Prostate gland (tissue), 2 donors: ENCODE results near the gene LRP2. TPM values are rescaled to one million over a fixed set of nuclear protein-coding genes. Genes with fewer than 3 reads are reported as not detected.

ENCODE experiments used
- DNase-seq: peaks from one replicate; pipeline ENCODE4 v3.0.0-alpha.2; 2019; ENCODE audit warnings: low spot score
- H3K27ac ChIP-seq, 2 donors: fragments of 200-600 bp; sonication (generic); 2 replicates each; pipeline ENCODE4 v1.5.1; 2017 to 2019
- H3K27me3 ChIP-seq: fragments of 200-600 bp; sonication (generic); replicated peaks from 2 replicates; pipeline ENCODE4 v1.5.1; 2019; ENCODE audit not compliant: insufficient read depth
- H3K36me3 ChIP-seq, 2 donors: fragments of 200-600 bp; sonication (generic); 1 replicate in 1 of 2; 2 replicates in 1 of 2; pipeline versions ENCODE4 v1.5.1 to v1.8.1; 2017 to 2019
- H3K4me1 ChIP-seq: fragments of 200-600 bp; sonication (generic); replicated peaks from 2 replicates; pipeline ENCODE4 v1.5.1; 2019
- H3K4me3 ChIP-seq, 2 donors: fragments of 200-600 bp; sonication (generic); 2 replicates each; pipeline ENCODE4 v1.5.1; 2017 to 2019
- H3K9me3 ChIP-seq: fragments of 200-600 bp; sonication (generic); 2 replicates; pipeline ENCODE4 v1.5.1; 2017
- POLR2A ChIP-seq: fragments of 450-650 bp; IDR thresholded peaks from one replicate; pipeline ENCODE4 v1.6.1; 2016; ENCODE audit warnings: antibody characterized with exemption, mild to moderate bottlenecking
- POLR2AphosphoS5 ChIP-seq: sonication (generic); formaldehyde crosslinking; IDR thresholded peaks from one replicate; pipeline ENCODE4 v1.6.1; 2017; ENCODE audit warnings: antibody characterized with exemption
- WGBS: methylation state at CpG from one replicate; pipeline ENCODE4 v1.1.5; 2018; 5-methylcytosine and 5-hydroxymethylcytosine counted together
- intact Hi-C: fragments of 100-400 bp; cut with DNase I; formaldehyde crosslinking; loops from one replicate; pipeline ENCODE4 v1.14.2; 2022
- total RNA-seq, 2 donors: library from RNA; depleted of rRNA; stranded (reverse); fragments of >200 nt; gene quantifications; one replicate each; pipeline ENCODE4 v1.1.0, GENCODE V29; 2016
- TF ChIP-seq, protein P1 (sequence below), 4 experiments: fragments of 200-600 bp in 2 of 4; fragments of 450-650 bp in 2 of 4; sonication (generic) in 2 of 4; IDR thresholded peaks; 1 replicate in 3 of 4; 2 replicates in 1 of 4; pipeline ENCODE4 v1.5.1; 2016 to 2019; ENCODE audit warnings: antibody characterized with exemption in 4 of 4, mild to moderate bottlenecking in 2 of 4, moderate library complexity in 2 of 4

The LRP2 gene
- total RNA-seq, 2 donors from 2014 or later, result 1.6 to 9.5 TPM

DNA sequence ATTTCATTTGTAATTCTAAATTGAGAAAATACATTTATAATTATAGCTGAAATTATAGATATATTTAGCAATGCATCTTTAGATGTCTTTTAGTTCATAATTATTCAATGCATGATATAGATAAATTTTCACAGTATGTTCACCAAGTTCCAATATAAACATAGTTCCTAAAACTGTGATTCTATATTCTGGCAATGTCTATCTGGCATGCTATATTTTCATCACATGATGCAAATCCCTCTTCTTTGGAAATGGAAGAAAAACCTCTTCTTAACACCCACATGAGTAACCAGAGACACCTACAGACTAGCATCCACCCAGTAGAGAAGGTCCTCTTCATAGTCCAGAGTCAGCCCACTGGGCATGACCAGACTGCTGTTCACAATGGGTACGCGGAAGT is 157.2 kb downstream of the LRP2 start:
- DNase-seq, result no peak
- intact Hi-C loops, result no loop called here
- H3K4me1 ChIP-seq, result no peaks in the 10 kb centered on the region
- H3K27ac ChIP-seq, result no peak overlapping the region
- no peaks in the 10 kb centered on the region for H3K9me3 ChIP-seq
- WGBS, result 100% methylated on average over 2 of the region's 2 CpGs
- no peaks in the 10 kb centered on the region for H3K27me3 ChIP-seq
- H3K4me3 ChIP-seq, result no peak overlapping the region
- H3K36me3 ChIP-seq, result no peaks in the 10 kb centered on the region
- TF ChIP-seq POLR2A (no peak), POLR2AphosphoS5 (no peak)
- TF ChIP-seq, protein P1, sequence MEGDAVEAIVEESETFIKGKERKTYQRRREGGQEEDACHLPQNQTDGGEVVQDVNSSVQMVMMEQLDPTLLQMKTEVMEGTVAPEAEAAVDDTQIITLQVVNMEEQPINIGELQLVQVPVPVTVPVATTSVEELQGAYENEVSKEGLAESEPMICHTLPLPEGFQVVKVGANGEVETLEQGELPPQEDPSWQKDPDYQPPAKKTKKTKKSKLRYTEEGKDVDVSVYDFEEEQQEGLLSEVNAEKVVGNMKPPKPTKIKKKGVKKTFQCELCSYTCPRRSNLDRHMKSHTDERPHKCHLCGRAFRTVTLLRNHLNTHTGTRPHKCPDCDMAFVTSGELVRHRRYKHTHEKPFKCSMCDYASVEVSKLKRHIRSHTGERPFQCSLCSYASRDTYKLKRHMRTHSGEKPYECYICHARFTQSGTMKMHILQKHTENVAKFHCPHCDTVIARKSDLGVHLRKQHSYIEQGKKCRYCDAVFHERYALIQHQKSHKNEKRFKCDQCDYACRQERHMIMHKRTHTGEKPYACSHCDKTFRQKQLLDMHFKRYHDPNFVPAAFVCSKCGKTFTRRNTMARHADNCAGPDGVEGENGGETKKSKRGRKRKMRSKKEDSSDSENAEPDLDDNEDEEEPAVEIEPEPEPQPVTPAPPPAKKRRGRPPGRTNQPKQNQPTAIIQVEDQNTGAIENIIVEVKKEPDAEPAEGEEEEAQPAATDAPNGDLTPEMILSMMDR (IDR thresholded peaks at IDR 0.05), result no peak

DNA sequence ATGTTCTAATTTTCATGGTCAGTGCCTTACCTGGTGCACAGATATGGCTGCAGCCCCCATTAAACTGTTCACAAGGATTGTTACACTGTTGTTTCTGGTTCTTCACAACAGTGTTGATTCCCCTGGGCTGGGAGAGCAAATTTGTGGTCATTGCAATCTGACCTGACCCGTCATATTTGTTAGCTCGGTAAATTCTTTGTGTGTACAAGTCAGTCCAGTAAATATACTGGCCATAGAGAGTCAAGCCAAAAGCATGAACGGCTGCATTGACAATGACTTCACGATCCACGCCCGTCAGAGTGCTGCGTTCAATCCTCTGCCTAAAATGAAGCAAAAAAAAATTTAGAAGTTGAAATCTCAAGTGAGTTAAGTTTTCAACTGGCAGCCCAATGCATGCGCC is 158.4 kb downstream of the LRP2 start:
- Histone ChIP-seq H3K27me3 (no peaks in the 10 kb centered on the region), H3K27ac (no peak overlapping the region), H3K4me1 (no peaks in the 10 kb centered on the region), H3K9me3 (no peaks in the 10 kb centered on the region), H3K4me3 (no peak overlapping the region), H3K36me3 (no peaks in the 10 kb centered on the region)
- no peak for DNase-seq
- 47% methylated on average over 8 of the region's 8 CpGs for WGBS
- intact Hi-C loops, result no loop called here
- TF ChIP-seq POLR2A (no peak), POLR2AphosphoS5 (no peak)
- TF ChIP-seq, protein P1 (IDR thresholded peaks at IDR 0.05), result no peak

DNA sequence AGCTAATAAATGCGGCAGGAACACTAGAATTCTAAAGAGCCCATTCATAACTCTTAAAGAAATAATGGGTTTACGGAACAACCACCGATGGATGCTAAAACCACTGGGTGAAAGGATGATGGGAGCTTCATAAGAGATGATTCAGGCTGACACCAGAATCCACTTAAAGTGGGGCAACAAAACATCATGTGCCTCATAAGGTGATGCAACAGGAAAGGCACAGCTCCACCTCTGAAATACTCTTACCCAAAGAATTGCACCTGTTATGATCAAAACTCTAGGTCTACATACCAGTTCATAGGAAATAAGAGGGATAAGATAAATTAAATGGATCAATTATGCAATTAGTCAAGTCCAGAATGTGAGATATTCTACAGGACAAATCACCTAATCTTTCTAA is 161.6 kb downstream of the LRP2 start:
- H3K27me3 ChIP-seq, result no peaks in the 10 kb centered on the region
- intact Hi-C loops, result no loop called here
- no peak overlapping the region for H3K27ac ChIP-seq
- no peaks in the 10 kb centered on the region for H3K4me1 ChIP-seq
- H3K9me3 ChIP-seq, result no peaks in the 10 kb centered on the region
- no peak overlapping the region for H3K4me3 ChIP-seq
- DNase-seq, result no peak
- WGBS, result 76% methylated on average over 3 of the region's 3 CpGs
- no peaks in the 10 kb centered on the region for H3K36me3 ChIP-seq
- TF ChIP-seq POLR2A (no peak), POLR2AphosphoS5 (no peak)
- TF ChIP-seq, protein P1 (IDR thresholded peaks at IDR 0.05), result no peak

DNA sequence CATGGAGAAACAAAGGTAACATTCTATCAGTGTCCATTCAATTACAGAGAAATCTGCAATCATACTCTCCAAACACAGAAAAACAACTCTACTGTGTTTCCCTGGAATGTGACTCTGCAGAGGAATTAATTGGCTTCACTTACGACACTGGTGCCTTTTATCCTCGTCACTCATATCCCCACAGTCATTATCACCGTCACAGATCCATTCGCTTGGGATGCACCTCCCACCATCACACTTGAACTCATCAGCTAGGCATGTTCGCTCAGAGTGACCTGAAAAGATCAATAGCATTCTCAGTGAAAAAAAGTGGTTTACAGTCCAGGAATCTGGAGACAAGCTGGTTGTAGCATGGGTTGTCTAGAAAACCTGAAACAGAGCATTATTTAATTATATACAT is 168.7 kb downstream of the LRP2 start:
- intact Hi-C loops, result no loop called here
- Histone ChIP-seq H3K36me3 (no peaks in the 10 kb centered on the region), H3K4me3 (no peak overlapping the region), H3K4me1 (no peaks in the 10 kb centered on the region), H3K9me3 (no peaks in the 10 kb centered on the region), H3K27ac (no peak overlapping the region), H3K27me3 (no peaks in the 10 kb centered on the region)
- no peak for DNase-seq
- WGBS, result 35% methylated on average over 5 of the region's 5 CpGs
- TF ChIP-seq POLR2A, result no peak
- TF ChIP-seq, protein P1 (IDR thresholded peaks at IDR 0.05), result no peak
- no peak for TF ChIP-seq POLR2AphosphoS5

DNA sequence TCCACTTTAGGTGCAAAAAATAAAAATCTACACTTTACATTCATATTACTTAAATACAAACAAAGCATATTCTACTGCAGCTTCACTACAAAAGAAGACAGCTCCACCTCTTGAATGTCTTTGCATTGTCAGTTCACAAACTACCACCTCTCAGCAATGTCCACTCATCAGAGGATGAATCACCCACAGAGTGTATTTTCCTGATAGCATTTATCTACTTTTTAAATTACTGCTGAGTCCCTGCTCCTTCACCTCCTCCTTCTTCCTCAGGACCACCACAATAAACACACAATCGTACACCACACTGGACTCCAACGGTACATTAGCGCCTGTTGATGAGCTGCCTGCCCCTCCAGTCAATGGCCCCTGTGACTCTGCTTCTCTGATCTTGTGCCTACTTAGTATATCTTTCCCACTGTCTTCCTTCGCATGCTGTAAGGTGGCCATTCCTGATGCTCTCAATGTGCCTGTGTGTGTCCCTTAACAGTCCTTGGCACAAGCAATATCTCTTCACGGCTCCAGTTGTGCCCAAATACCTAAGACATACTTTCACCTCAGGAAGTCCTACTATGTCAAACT is 172.0 kb downstream of the LRP2 start:
- Histone ChIP-seq H3K4me3 (no peak overlapping the region), H3K4me1 (no peaks in the 10 kb centered on the region), H3K27ac (no peak overlapping the region), H3K9me3 (no peaks in the 10 kb centered on the region), H3K36me3 (no peaks in the 10 kb centered on the region), H3K27me3 (no peaks in the 10 kb centered on the region)
- intact Hi-C loops, result no loop called here
- no peak for DNase-seq
- WGBS, result 75% methylated on average over 5 of the region's 5 CpGs
- no peak for TF ChIP-seq POLR2AphosphoS5
- no peak for TF ChIP-seq POLR2A
- TF ChIP-seq, protein P1 (IDR thresholded peaks at IDR 0.05), result no peak
